A673 (cell line): ENCODE measurements around the gene ALKBH4.

Experiments used
- CTCF ChIP-seq: fragments of 300-800, 200-600 bp; sonication (generic); conservative IDR thresholded peaks from 2 replicates; pipeline ENCODE4 v1.5.1; 2017; ENCODE audit warnings: low read depth, mild to moderate bottlenecking, antibody characterized with exemption, low read length, moderate library complexity, mixed read lengths
- EZH2 ChIP-seq: fragments of 200-600 bp; sonication (generic); IDR thresholded peaks from 2 replicates; pipeline ENCODE4 v1.6.1; 2017; ENCODE audit warnings: borderline replicate concordance, low read depth, mild to moderate bottlenecking, mixed read lengths, antibody characterized with exemption, low read length; ENCODE audit not compliant: poor library complexity, severe bottlenecking

- TF ChIP-seq CTCF (no peak), EZH2 (no peak)
Measured at GRCh38 chr7:102459221-102459844, 5.3 kb downstream of the ALKBH4 start.
